Esophagus squamous epithelium (tissue), 5 donors: ENCODE results near the gene TAL1. TPM values are rescaled to one million over a fixed set of nuclear protein-coding genes. Genes with fewer than 3 reads are reported as not detected.

Experiments
- DNase-seq: peaks from one replicate; lab custom pipeline; 2025; lab: John Stamatoyannopoulos, UW
- H3K27ac ChIP-seq, 4 donors: fragments of 200-600 bp; sonication (generic); one replicate each; pipeline ENCODE4 v1.5.1; 2016 to 2019; ENCODE audit warnings: mild to moderate bottlenecking in 1 of 4
- H3K27me3 ChIP-seq, 4 donors: fragments of 200-600 bp; sonication (generic); 1 replicate in 3 of 4; 2 replicates in 1 of 4; pipeline versions ENCODE4 v1.5.1 to v1.6.0; 2017 to 2021; ENCODE audit warnings: antibody characterized with exemption in 1 of 4
- H3K36me3 ChIP-seq, 3 donors: fragments of 200-600 bp; sonication (generic); one replicate each; pipeline ENCODE4 v1.5.1; 2016 to 2019
- H3K4me1 ChIP-seq, 3 donors: fragments of 200-600 bp; sonication (generic); one replicate each; pipeline ENCODE4 v1.5.1; 2017 to 2019
- H3K4me3 ChIP-seq, 4 donors: fragments of 200-600 bp; sonication (generic); 1 replicate in 3 of 4; 2 replicates in 1 of 4; pipeline ENCODE4 v1.5.1; 2016 to 2019; ENCODE audit warnings: mild to moderate bottlenecking in 2 of 4, moderate library complexity in 1 of 4
- H3K9me3 ChIP-seq, 3 donors: fragments of 200-600 bp; sonication (generic); one replicate each; pipeline ENCODE4 v1.5.1; 2016 to 2019
- CTCF ChIP-seq, 6 experiments: fragments of 450-650 bp in 4 of 6; fragments of 200-600 bp in 2 of 6; sonication (generic) in 2 of 6; IDR thresholded peaks; one replicate each; pipeline ENCODE4 v1.5.1; 2016 to 2019; ENCODE audit warnings: antibody characterized with exemption in 6 of 6, mild to moderate bottlenecking in 4 of 6, moderate library complexity in 4 of 6
- POLR2A ChIP-seq, 4 donors: fragments of 450-650 bp; IDR thresholded peaks; one replicate each; pipeline ENCODE4 v1.6.1; 2017; ENCODE audit warnings: antibody characterized with exemption in 4 of 4, mild to moderate bottlenecking in 4 of 4, moderate library complexity in 3 of 4
- WGBS, 2 donors: methylation state at CpG; one replicate each; pipeline ENCODE4 v1.1.5; 2018; 5-methylcytosine and 5-hydroxymethylcytosine counted together
- intact Hi-C: fragments of 100-400 bp; cut with DNase I; formaldehyde crosslinking; loops from one replicate; pipeline ENCODE4 v1.15.0; 2022
- total RNA-seq, 4 donors: library from RNA; depleted of rRNA; stranded (reverse); fragments of >200 nt; gene quantifications; one replicate each; pipeline ENCODE4 v1.1.0, GENCODE V29; 2016
- donor health status: DM: yes; HTN: yes; CAD: no.

The TAL1 gene
- total RNA-seq, 4 donors from 2014 or later: 0.45 to 3.6 (median 1.1) TPM

GRCh38 chr1:47178654-47179016 lies 53.4 kb downstream of the TAL1 start:
- H3K9me3 ChIP-seq: no peaks in the 10 kb centered on the region
- DNase-seq: no peak
- H3K4me3 ChIP-seq: peak overlapping the region in 2 of 4 donors; percentile 42 to 64
- H3K36me3 ChIP-seq: no peaks in the 10 kb centered on the region
- intact Hi-C loops: no loop called here
- no peak overlapping the region for H3K27ac ChIP-seq
- peaks cover 0 to 49% (median 0%) of the 10 kb centered on the region in 4 donors for H3K27me3 ChIP-seq
- 52 to 72% methylated on average over 7 of the region's 8 CpGs for WGBS, 2 donors
- H3K4me1 ChIP-seq: peaks cover 7 to 53% (median 43%) of the 10 kb centered on the region in 3 donors
- TF ChIP-seq CTCF (IDR thresholded peaks at IDR 0.05) (no peak), POLR2A (IDR thresholded peaks at IDR 0.05) (no peak)

- no peak for DNase-seq
- peaks cover 0 to 49% (median 0%) of the 10 kb centered on the region in 4 donors for H3K27me3 ChIP-seq
- WGBS, 2 donors: 91% methylated on average over 6 of the region's 6 CpGs
- no peaks in the 10 kb centered on the region for H3K36me3 ChIP-seq
- intact Hi-C loops: no loop called here
- H3K27ac ChIP-seq: no peak overlapping the region
- H3K9me3 ChIP-seq: no peaks in the 10 kb centered on the region
- peaks cover 7 to 52% (median 37%) of the 10 kb centered on the region in 3 donors for H3K4me1 ChIP-seq
- no peak for TF ChIP-seq CTCF (IDR thresholded peaks at IDR 0.05)
- no peak for TF ChIP-seq POLR2A (IDR thresholded peaks at IDR 0.05)
- H3K4me3 ChIP-seq: no peak overlapping the region
Measured at GRCh38 chr1:47178020-47178419, 54.0 kb downstream of the TAL1 start.

DNA sequence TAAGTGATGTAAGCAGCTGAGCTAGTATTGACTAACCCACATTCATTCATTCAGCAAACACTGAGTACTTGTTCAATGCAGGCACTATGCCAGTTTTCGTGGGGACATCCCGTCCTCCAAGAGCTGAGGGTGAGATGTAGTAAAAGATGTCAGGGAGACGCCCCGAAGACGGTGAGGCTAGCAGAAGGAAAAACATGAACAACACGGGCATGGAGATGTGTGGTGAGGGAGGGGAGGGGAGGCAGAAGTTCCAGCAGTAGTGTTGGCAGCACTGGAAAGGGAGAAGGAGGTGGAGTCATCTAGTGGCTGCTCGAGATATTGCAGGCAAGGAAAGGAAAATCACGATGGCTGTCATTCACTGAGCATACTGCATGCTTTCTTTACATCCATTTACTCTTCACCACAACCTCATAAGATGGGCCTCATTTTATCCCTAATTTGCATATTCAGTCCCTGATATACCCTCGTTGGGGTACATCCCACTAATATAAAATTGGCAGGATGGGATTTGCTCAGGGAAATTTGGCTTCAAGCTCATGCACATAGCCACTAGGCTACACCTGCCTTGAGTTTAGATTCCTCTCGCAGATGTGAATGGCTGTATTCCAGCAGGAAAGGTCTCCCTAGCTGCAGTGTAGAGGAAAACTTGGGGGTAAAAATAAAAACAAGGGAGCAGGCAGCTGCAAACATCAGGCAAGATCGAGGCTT lies 56.6 kb downstream of the TAL1 start:
- Histone ChIP-seq H3K27me3 (peaks cover 0 to 34% (median 0%) of the 10 kb centered on the region in 4 donors), H3K4me1 (peaks cover 4 to 28% (median 11%) of the 10 kb centered on the region in 3 donors), H3K27ac (no peak overlapping the region), H3K36me3 (no peaks in the 10 kb centered on the region), H3K4me3 (no peak overlapping the region), H3K9me3 (no peaks in the 10 kb centered on the region)
- TF ChIP-seq CTCF (IDR thresholded peaks at IDR 0.05) (peak; percentile 62 to 97 (median 92)), POLR2A (IDR thresholded peaks at IDR 0.05) (no peak)
- intact Hi-C loops: no loop called here
- 14 to 15% methylated on average over 11 of the region's 11 CpGs for WGBS, 2 donors
- no peak for DNase-seq

DNA sequence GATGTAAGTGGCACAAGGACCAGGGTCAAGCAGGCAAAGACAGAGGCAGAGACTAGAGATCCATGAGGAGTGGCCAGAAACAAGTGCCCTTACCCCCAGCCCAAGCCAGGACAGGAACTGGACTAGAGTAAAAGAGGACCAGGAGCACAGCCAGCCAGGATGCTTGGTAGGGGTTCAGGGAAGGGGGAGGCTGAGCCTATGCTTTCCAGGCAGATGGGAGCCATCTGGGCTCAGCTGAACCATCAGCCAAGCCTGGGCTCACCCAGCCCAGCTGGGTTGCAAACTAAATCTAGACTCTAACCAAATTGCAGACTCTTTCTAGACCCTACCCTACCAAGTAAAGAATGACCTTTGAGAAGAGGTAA lies 57.4 kb downstream of the TAL1 start:
- no peak for TF ChIP-seq CTCF (IDR thresholded peaks at IDR 0.05)
- DNase-seq: no peak
- no peaks in the 10 kb centered on the region for H3K9me3 ChIP-seq
- intact Hi-C loops: no loop called here
- H3K4me3 ChIP-seq: no peak overlapping the region
- peaks cover 4 to 21% (median 4%) of the 10 kb centered on the region in 3 donors for H3K4me1 ChIP-seq
- H3K36me3 ChIP-seq: no peaks in the 10 kb centered on the region
- no peak overlapping the region for H3K27ac ChIP-seq
- H3K27me3 ChIP-seq: peaks cover 0 to 29% (median 0%) of the 10 kb centered on the region in 4 donors

GRCh38 chr1:47172782-47173181 lies 59.2 kb downstream of the TAL1 start:
- intact Hi-C loops: no loop called here
- no peak overlapping the region for H3K27ac ChIP-seq
- H3K4me1 ChIP-seq: peaks cover 0 to 11% (median 0%) of the 10 kb centered on the region in 3 donors
- WGBS, 2 donors: 76 to 82% methylated on average over 5 of the region's 5 CpGs
- TF ChIP-seq CTCF (IDR thresholded peaks at IDR 0.05): no peak
- no peak for TF ChIP-seq POLR2A (IDR thresholded peaks at IDR 0.05)
- no peak overlapping the region for H3K4me3 ChIP-seq
- H3K36me3 ChIP-seq: no peaks in the 10 kb centered on the region
- DNase-seq: no peak
- H3K27me3 ChIP-seq: peaks cover 0 to 29% (median 0%) of the 10 kb centered on the region in 4 donors
- no peaks in the 10 kb centered on the region for H3K9me3 ChIP-seq

Other genes starting within 250 kb of the TAL1 start
- 10 to 100 TPM; 16.9 to 31.0 (median 28.8) TPM for gene CYP4X1, start 208.6 kb downstream of the TAL1 start, total RNA-seq
- gene CYP4Z1, start 165.0 kb downstream of the TAL1 start, total RNA-seq: 1 to 10 TPM in 3 of 4 donors, under 1 TPM in 1; 0.19 to 1.5 (median 1.4) TPM
- gene CYP4A22, start 94.8 kb downstream of the TAL1 start, total RNA-seq: under 1 TPM in 1 of 4 donors, not detected in 3; 0.38 TPM
- 100 to 1,000 TPM in 3 of 4 donors, 1 to 10 TPM in 1; 9.7 to 429 (median 312) TPM for gene PDZK1IP1, start 42.2 kb downstream of the TAL1 start, total RNA-seq
- 10 to 100 TPM in 1 of 4 donors, 1 to 10 TPM in 3; 4.2 to 15.1 (median 6.8) TPM for gene STIL, start 81.9 kb upstream of the TAL1 start, total RNA-seq
- gene CMPK1, start 101.6 kb upstream of the TAL1 start, total RNA-seq: 100 to 1,000 TPM; 124 to 177 (median 133) TPM
- not detected for gene FOXE3, start 184.1 kb upstream of the TAL1 start, total RNA-seq
- gene FOXD2, start 205.8 kb upstream of the TAL1 start, total RNA-seq: under 1 TPM in 1 of 4 donors, not detected in 3; under 0.01 TPM